ENCODE results near the gene RIMS3.
A peak's percentile ranks its signal among the peaks of the same experiment; 100 is the strongest.

RIMS3 gene

DNA sequence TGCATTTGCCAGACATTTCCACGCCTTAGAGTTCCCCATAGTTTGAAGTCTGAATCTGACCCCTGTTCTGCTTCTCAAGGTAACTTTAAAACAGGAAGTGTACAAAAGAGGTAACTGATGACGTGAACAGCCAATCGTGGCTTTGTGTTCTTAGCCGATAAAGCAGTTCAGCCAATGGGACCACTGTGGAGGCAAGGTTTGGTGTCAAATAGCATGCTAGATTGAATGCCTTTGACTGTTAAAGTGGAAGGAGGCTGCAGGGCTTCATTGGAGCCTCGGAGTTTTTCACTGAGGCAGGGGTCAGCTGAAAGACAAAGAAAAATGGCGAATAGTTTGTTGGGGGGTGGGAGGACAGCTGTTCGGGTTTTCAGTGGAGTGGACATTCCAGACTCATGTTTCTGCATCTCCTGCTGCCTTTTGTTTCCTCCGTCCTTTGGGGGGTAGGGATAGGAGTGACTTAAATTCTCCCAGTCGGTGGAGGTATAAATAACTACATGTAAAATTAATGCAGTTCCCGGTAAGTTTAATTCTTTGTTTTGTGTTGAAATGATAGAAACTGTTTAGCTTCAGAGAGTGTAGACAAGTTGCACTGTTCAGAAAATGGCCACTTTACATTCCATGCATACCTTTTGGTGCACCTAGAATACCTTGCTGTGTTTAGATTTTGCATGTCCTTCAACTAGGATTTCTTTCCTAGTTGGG lies 43.8 kb upstream of the RIMS3 start:
- no peak for TF ChIP-seq ZBTB7A (IDR thresholded peaks at IDR 0.05; ENCODE audit: low read depth)
- peak; percentile 95 for TF ChIP-seq TEAD4 (IDR thresholded peaks at IDR 0.05)
- TF ChIP-seq FOXM1 (IDR thresholded peaks at IDR 0.05; ENCODE audit: borderline replicate concordance, low read depth), result no peak; the same call in 1 of the 2 replicates
- TF ChIP-seq, protein P1, sequence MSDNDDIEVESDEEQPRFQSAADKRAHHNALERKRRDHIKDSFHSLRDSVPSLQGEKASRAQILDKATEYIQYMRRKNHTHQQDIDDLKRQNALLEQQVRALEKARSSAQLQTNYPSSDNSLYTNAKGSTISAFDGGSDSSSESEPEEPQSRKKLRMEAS (IDR thresholded peaks at IDR 0.05), result no peak
- peak; percentile 73 for TF ChIP-seq TAF1 (IDR thresholded peaks at IDR 0.05; ENCODE audit: low read depth)
- no peak for TF ChIP-seq CEBPB (IDR thresholded peaks at IDR 0.05)
- TF ChIP-seq, protein P2, sequence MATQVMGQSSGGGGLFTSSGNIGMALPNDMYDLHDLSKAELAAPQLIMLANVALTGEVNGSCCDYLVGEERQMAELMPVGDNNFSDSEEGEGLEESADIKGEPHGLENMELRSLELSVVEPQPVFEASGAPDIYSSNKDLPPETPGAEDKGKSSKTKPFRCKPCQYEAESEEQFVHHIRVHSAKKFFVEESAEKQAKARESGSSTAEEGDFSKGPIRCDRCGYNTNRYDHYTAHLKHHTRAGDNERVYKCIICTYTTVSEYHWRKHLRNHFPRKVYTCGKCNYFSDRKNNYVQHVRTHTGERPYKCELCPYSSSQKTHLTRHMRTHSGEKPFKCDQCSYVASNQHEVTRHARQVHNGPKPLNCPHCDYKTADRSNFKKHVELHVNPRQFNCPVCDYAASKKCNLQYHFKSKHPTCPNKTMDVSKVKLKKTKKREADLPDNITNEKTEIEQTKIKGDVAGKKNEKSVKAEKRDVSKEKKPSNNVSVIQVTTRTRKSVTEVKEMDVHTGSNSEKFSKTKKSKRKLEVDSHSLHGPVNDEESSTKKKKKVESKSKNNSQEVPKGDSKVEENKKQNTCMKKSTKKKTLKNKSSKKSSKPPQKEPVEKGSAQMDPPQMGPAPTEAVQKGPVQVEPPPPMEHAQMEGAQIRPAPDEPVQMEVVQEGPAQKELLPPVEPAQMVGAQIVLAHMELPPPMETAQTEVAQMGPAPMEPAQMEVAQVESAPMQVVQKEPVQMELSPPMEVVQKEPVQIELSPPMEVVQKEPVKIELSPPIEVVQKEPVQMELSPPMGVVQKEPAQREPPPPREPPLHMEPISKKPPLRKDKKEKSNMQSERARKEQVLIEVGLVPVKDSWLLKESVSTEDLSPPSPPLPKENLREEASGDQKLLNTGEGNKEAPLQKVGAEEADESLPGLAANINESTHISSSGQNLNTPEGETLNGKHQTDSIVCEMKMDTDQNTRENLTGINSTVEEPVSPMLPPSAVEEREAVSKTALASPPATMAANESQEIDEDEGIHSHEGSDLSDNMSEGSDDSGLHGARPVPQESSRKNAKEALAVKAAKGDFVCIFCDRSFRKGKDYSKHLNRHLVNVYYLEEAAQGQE (IDR thresholded peaks at IDR 0.05; ENCODE audit: low read depth), result no peak
- peak; percentile 61 for TF ChIP-seq CREB1 (IDR thresholded peaks at IDR 0.05; ENCODE audit: low read depth)
- no peak for TF ChIP-seq RAD21 (IDR thresholded peaks at IDR 0.05; ENCODE audit: low read depth)
- no peak for TF ChIP-seq NFIC (IDR thresholded peaks at IDR 0.05)
- TF ChIP-seq EGR1 (IDR thresholded peaks at IDR 0.05), result no peak
- TF ChIP-seq TCF12 (IDR thresholded peaks at IDR 0.05; ENCODE audit: low read depth), result no peak; the same call in 1 of the 2 replicates
- peak; percentile 70; the same call in 1 of the 2 replicates for TF ChIP-seq YY1 (IDR thresholded peaks at IDR 0.05; ENCODE audit: low read depth)
- no peak for TF ChIP-seq EP300 (IDR thresholded peaks at IDR 0.05; ENCODE audit: borderline replicate concordance)
- TF ChIP-seq, protein P3, sequence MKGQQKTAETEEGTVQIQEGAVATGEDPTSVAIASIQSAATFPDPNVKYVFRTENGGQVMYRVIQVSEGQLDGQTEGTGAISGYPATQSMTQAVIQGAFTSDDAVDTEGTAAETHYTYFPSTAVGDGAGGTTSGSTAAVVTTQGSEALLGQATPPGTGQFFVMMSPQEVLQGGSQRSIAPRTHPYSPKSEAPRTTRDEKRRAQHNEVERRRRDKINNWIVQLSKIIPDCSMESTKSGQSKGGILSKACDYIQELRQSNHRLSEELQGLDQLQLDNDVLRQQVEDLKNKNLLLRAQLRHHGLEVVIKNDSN (IDR thresholded peaks at IDR 0.05), result no peak

DNA sequence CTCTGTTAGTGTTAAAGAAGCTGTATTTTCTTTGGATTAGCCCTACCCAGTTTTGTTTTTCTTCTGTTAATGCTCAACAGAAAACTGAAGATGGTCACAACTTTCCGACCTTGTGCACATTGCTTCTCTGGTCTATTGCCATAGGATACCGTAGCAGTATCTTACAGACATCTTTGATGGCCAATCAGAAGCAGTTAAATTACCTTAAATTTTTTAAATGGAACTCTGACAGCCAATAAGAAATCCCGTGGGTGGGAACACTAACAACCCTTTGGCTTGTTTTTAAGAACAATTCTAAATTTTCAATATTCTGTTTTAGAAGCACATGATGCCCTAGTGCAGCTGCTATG lies 43.2 kb upstream of the RIMS3 start:
- TF ChIP-seq, protein P1 (IDR thresholded peaks at IDR 0.05), result 0 out of 2 replicates have a peak, but pooled peaks have one; percentile 3
- TF ChIP-seq, protein P2 (IDR thresholded peaks at IDR 0.05; ENCODE audit: low read depth), result no peak
- no peak for TF ChIP-seq FOXM1 (IDR thresholded peaks at IDR 0.05; ENCODE audit: borderline replicate concordance, low read depth)

DNA sequence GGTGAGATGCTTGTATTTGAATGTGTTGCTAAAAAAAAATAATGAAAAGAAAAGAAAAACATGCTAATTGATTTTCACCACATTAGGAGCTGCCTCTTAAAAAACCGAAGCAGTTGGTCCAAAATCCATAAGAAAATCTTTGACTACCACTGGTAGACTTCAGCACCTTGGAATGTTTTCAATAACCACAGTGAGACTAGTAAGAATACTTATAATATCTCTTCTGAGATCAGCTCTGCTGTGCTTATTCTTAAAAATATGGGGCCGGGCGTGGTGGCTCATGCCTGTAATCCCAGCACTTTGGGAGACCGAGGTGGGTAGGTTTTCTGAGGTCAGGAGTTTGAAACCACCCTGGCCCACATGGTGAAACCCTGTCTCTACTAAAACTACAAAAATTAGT lies 41.1 kb upstream of the RIMS3 start:
- TF ChIP-seq RAD21 (IDR thresholded peaks at IDR 0.05; ENCODE audit: low read depth), result no peak
- TF ChIP-seq, protein P3 (IDR thresholded peaks at IDR 0.05), result no peak
- TF ChIP-seq TCF12 (IDR thresholded peaks at IDR 0.05; ENCODE audit: low read depth), result no peak
- no peak for TF ChIP-seq CREB1 (IDR thresholded peaks at IDR 0.05; ENCODE audit: low read depth)
- TF ChIP-seq EP300 (IDR thresholded peaks at IDR 0.05; ENCODE audit: borderline replicate concordance), result no peak
- no peak for TF ChIP-seq ZBTB7A (IDR thresholded peaks at IDR 0.05; ENCODE audit: low read depth)
- TF ChIP-seq, protein P2 (IDR thresholded peaks at IDR 0.05; ENCODE audit: low read depth), result no peak
- TF ChIP-seq, protein P1 (IDR thresholded peaks at IDR 0.05), result no peak
- TF ChIP-seq YY1 (IDR thresholded peaks at IDR 0.05; ENCODE audit: low read depth), result no peak
- TF ChIP-seq TEAD4 (IDR thresholded peaks at IDR 0.05), result no peak
- TF ChIP-seq CEBPB (IDR thresholded peaks at IDR 0.05), result no peak
- TF ChIP-seq TAF1 (IDR thresholded peaks at IDR 0.05; ENCODE audit: low read depth), result no peak
- no peak for TF ChIP-seq EGR1 (IDR thresholded peaks at IDR 0.05)
- TF ChIP-seq FOXM1 (IDR thresholded peaks at IDR 0.05; ENCODE audit: borderline replicate concordance, low read depth), result no peak

All from Ishikawa (cell line).